NCI-H128 (cell line): Measurements from ENCODE around the gene R3HDM1.
"Not testable (repeated sequence)": the region's sequence is repeated elsewhere in the genome, so short reads cannot be mapped to it uniquely, and the experiment has no call there.

Source experiments
- DNase-seq: peaks from one replicate; lab custom pipeline; 2025; ENCODE audit not compliant: unreplicated experiment; lab: John Stamatoyannopoulos, UW

The R3HDM1 gene

GRCh38 chr2:135531231-135532197 is at the start of gene R3HDM1:
Gene R3HDM1 (plus strand): TSS chr2:135531484. CDS start chr2:135604846, 73,362 bp downstream.
- DNase-seq, result peak; percentile 97

- no peak for DNase-seq
These were observed 45.8 kb upstream of the R3HDM1 start for GRCh38 chr2:135485441-135485840.

GRCh38 chr2:135490376-135490775 is 40.9 kb upstream of the R3HDM1 start:
- no peak for DNase-seq

GRCh38 chr2:135494503-135494902 is 36.8 kb upstream of the R3HDM1 start:
- no peak for DNase-seq

GRCh38 chr2:135494917-135495316 is 36.4 kb upstream of the R3HDM1 start:
- no peak for DNase-seq

GRCh38 chr2:135498588-135498987 is 32.7 kb upstream of the R3HDM1 start:
- not testable (repeated sequence) for DNase-seq

GRCh38 chr2:135504811-135505210 is 26.5 kb upstream of the R3HDM1 start:
- DNase-seq, result no peak

GRCh38 chr2:135510577-135510976 is 20.7 kb upstream of the R3HDM1 start:
- no peak for DNase-seq

- DNase-seq, result no peak
These were observed 19.2 kb upstream of the R3HDM1 start for GRCh38 chr2:135512099-135512498.

GRCh38 chr2:135525786-135526185 is 5.5 kb upstream of the R3HDM1 start:
- DNase-seq, result no peak

- no peak for DNase-seq
These were observed 3.3 kb upstream of the R3HDM1 start for GRCh38 chr2:135528006-135528405.

GRCh38 chr2:135530313-135531230 is 712 bp upstream of the R3HDM1 start, which contains the start of gene ZRANB3:
Gene ZRANB3 (minus strand): TSS chr2:135531218.
- peak; percentile 86 for DNase-seq

GRCh38 chr2:135532581-135532980 is 1.3 kb downstream of the R3HDM1 start:
- DNase-seq, result no peak

GRCh38 chr2:135533545-135533944 is 2.3 kb downstream of the R3HDM1 start:
- DNase-seq, result not testable (repeated sequence)

- DNase-seq, result no peak
These were observed 15.2 kb downstream of the R3HDM1 start for GRCh38 chr2:135546436-135546835.

GRCh38 chr2:135547311-135547710 is 16.0 kb downstream of the R3HDM1 start:
- DNase-seq, result no peak

- DNase-seq, result no peak
These were observed 20.1 kb downstream of the R3HDM1 start for GRCh38 chr2:135551356-135551755.

GRCh38 chr2:135552887-135553286 is 21.6 kb downstream of the R3HDM1 start:
- no peak for DNase-seq

GRCh38 chr2:135555311-135555710 is 24.0 kb downstream of the R3HDM1 start:
- no peak for DNase-seq

- DNase-seq, result no peak
These were observed 26.2 kb downstream of the R3HDM1 start for GRCh38 chr2:135557530-135557929.

GRCh38 chr2:135561925-135562324 is 30.6 kb downstream of the R3HDM1 start:
- no peak for DNase-seq
